ENCODE measurements around the gene CCSER1.

The CCSER1 gene

DNA sequence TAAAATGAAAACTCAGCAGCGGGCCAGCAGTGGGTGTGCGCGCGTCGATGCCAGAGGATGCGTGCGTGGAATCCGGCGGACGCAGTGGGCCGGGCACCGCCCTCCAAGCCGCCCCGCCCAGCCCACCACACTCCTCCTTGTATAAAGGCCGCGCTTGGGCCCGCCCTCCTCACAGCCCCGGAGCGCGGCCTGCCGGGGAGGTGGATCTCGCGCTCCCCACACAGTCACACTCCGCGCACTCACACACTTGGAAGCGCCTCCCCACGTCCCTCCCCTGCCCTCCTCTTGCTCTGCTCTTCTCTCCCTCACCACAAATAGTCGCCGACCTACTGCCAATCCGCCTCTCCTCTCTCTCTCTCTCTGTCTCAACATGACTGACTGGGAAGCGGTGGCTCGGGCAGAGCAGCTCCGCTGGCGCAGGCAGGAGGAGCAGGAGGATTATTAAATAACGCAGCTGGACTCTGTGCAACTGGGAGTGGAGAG, at the start of gene CCSER1:
Gene CCSER1 (plus strand): TSS at position 172 of the 483 bp plus-strand sequence.
- peak; percentile 53 for DNase-seq

DNA sequence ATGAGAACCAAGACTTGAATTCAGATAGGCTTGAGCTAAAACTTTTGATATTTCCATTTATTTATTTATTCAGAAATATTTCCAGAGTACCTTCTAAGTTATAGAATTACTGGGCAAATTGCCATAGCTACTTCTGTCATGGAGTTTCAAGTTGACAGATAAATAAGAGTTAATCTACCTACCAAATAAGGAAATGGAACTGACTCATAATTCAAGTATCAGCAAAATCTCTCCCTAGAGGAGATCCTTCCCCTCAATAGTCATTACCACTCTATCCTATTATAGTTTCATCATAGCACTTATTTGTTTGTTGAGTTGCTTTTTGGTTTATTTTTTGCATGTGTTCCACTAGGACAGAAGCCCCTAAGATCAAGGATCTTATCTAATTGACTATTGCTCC, 48.8 kb upstream of the CCSER1 start:
- no peak for DNase-seq

DNA sequence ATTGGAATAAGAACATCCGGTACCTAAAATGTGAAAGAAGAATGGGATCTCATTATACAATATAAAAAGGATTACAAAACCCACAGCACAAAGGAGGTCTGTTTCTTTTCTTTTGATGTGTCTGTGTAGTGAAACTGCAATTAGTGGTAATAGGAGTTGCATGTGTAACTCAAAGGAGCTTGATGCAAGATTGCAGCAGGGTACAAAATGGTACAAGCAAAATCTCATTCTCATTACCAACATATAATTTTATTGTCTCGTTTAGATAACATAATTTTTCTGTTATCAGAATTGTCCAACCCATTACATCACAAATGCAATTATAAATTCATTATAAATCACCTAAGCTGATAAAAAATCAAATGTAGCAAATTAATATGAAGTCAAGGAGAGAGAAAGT, 47.1 kb upstream of the CCSER1 start:
- DNase-seq, result no peak

DNA sequence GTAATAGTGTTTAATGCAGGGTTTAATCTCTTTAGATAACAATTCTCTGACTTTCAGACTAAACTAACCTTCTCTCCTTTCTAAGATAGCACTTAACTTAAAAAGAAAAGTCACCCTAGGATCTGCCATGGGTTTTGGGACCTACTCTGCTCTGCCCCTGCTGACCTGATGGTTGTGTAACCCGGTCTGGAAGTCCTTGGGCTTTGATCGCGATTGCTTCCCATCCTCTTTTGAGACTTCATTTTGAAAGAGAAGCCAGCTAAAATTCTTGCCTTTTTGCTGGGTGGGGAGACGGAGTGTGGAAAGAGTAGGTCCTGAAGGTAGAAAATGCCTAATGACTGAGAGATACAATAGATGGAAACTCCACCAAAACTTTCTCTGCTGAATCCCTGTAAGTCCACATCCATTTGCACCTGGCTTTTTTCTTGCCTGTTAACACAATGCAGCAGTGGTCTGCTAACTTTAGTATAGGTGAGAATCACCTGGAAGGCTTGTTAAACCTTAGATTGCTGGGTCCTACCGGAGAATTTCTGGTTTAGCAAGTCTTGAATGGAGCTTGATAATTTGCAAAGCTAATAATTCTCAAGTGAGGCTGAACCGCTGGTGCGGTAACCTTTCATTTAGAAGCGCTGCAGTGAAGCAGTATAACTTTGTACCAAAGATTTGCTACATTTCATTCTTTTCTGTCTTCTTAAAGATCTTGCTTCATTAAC, 45.6 kb upstream of the CCSER1 start:
- DNase-seq, result no peak

DNA sequence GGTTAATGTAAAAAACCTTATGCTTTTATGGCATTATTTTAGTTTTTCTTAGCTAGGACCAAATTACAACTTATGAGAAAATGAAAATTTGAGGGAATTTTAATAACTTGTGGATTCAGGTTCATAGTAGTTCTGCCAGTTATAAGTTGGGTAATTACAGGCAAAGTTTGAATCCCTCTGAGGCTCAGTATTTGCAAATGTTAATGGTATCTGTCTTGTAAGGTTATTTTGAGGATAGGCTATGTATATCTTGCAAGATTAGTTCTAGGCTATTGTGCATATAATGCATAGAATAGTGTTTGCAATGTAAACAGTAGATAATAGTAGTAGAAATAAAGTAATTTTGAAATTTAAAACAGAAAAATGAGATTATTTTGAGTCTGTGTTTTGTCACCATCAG, 44.7 kb upstream of the CCSER1 start:
- DNase-seq, result no peak

DNA sequence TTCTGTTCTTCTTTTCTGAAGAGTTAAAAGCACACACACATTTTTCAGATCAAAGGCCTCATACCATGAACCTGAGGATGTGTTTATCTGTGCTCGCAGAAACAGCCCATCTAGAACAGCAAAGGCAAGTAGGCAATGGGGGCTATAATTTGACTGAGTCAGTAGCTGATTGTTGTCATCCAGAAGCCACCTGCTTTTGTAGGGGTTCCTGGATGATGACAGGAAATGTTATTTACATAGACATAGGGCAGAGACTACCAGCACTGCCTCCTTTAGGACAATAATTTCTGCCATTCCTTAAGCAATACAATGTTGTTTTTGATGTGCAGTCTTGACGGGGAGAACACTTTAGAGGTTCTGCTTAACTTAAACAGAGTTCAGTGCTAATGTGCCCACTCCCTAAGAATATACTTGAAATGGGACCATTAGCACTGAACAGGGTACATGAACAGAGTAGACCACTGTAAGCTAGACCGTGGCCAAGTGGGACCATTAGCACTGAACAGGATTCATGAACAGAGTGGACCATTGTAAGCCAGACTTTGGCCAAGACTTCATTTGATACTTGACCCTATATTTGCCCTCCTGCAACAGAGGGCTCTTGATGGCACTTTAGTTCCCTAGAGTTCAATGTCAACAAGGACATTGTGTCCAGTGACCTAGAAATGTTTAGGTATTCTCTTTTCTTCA, 42.8 kb upstream of the CCSER1 start:
- DNase-seq, result no peak

DNA sequence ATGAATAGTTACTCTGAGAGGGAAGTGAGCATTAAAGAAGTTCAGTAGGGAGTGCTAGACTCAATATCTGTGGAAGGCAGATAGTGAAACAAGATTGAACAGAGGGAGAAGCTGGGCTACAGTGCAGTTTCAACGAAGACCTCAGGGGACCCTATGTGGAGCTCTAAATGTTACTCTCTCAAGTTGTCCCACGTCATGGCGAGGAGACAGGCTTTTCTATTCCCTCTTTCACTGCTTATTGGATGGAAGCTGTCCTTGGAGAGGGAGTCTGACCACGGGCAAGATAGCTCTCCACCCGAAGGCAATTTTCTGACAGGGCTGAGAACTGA, 42.3 kb upstream of the CCSER1 start:
- DNase-seq, result no peak

DNA sequence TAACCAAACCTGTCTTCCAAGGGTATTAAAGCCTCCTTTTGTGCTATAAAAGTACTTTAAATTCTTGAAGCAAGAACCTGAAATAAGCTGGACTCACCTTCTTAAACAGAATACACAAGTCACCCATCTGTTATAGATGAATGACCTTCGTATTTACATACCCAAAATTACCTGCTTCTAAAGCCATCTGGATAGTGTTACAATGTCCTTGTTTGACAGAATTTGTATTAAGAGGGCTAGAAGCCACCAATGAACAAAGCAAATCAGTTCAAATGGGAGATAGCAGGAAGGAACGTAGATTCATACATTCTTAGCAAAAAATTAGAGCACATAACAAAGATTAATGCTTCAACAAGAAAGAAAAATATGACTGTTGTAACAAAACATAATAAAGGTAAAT, 33.7 kb upstream of the CCSER1 start:
- no peak for DNase-seq

DNA sequence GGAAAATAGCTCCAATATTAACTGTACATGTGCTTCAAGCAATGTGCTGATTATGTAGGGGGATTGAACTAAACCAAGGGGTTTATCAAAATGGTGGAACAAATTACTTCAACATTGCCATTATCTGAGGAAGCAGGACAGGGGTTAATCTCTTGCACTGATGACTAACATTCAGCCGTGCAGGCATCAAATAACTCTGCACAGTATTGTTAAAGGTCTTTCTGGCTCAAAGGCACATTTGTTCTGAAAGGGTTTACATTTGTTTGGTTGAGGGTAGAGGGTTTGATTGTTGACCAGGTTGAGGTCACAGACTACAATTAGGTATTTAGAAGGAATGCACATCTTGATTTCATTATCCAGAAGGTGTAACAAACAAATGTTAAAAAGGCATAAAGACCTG, 32.2 kb upstream of the CCSER1 start:
- no peak for DNase-seq

DNA sequence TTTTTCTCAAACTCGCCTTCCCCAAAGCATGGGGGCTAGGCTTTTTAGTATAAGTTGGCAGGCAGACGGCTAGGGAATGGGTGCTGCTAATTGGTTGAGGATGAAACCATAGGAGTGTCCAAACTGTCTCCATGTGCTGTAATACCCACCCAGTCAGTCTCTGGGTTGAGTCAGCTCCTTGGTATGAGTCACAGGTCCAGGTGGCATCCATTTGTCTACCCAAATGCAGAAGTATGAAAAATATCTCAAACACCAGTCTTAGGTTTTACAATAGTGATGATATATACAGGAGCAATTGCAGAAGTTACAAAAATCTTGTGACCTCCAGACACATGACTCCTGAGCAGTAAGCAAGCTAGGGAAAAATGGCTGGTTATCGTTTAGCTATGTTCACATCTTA, 27.4 kb upstream of the CCSER1 start:
- DNase-seq, result no peak

DNA sequence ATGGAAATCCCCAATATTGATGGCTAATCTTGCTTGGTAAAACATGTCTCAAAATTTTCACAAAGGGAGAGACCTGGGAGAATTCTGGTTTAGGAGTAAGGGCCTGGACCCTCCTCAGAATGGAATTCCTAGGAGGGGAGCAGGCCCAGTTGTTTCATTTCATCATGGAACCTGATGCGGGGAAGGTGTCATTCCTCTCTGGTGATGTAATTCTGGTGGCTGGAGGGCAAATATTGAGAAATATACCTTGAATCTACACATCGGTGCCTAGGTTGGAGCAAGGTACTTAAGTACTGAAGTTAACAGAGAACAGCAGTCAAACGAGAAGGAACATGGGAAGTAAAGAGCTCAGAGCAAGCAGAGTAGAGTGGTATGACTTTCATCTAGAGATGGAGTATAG, 23.2 kb upstream of the CCSER1 start:
- no peak for DNase-seq

DNA sequence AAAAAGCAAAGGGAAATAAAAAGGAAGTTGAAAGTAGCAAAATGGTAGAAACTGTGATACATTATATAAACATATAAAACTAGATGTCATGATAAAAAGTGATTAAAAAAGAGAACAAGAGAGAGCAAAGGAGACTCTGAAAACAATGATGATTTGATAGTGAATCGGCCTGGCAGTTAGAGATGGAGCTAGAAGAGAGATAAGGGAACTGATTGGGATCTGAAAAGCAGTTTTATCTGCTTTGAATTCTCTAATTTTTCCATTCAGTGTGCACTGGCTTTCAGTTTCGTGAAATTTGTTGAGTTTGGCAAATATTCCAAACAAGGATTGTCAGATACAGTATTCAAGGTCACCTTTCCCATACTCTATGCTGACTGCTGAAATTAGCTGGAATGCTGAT, 21.9 kb upstream of the CCSER1 start:
- DNase-seq, result no peak

DNA sequence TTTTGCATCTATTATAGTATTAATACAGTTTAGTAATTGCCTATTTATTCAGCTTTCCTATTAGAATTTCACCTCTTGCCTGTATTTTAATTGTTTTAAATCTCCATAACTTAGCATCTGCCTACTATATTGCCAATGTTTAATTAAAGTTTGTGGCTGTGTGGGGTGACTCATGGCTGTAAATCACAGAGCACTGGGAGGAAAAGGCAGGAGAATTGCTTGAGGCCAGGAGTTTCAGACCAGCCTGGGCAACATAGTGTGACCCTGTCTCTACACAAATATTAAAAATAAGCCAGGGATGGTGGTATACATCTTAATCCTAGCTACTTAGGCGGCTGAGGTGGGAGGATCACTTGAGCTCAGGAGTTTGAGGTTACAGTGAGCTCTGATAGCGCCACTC, 14.5 kb upstream of the CCSER1 start:
- DNase-seq, result no peak

DNA sequence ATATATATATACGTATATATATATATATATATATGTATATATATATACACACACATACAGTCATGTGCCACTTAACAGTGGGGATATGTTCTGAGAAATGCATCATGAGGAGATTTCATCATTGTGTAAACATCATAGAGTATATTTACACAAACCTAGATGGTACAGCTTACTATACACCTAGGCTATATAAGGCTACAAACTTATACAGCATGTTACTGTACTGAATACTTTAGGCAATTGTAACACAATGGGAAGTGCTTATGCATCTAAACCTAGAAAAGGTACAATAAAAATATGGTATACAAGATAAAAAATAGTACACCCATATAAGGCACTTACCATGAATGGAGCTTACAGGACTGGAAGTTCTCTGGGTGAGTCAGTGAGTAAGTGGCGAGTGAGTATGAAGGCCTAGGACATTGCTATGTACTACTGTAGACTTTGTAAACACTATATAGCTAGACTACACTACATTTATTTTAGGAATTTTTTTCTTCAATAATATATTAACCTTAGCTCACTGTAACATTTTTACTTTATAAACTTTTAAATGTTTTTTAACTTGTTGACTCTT, 13.2 kb upstream of the CCSER1 start:
- DNase-seq, result no peak

DNA sequence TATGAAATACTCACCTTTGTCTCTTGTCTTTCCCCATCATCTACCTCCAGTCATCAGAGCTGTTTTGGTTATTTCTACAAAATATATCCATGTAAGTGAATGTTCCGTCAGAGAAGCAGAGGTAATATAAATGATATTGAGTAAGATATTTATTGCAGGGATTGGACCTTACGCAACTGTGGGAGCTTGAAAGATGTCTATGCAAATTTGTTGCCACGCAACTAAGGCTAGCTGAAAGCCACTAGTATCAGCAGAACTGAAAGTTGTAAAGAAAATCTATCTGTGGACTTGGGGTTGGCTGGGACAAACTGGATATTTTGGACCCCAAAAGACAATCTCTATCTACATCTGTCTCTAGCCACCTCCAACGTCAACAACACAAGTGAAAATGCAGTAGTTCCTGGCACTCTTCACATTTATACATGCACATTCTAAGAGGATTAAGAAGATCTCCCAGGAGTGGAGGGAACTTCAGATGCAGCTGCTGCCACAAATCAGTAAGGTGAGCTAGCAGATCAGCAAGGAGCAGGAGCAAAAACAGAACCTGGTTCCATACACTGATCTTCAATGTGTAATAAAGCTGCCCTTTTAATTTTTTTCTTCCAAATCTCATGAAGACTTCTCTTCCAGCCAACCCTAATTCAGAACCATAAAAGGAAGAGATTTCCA, 8.5 kb upstream of the CCSER1 start:
- DNase-seq, result no peak

DNA sequence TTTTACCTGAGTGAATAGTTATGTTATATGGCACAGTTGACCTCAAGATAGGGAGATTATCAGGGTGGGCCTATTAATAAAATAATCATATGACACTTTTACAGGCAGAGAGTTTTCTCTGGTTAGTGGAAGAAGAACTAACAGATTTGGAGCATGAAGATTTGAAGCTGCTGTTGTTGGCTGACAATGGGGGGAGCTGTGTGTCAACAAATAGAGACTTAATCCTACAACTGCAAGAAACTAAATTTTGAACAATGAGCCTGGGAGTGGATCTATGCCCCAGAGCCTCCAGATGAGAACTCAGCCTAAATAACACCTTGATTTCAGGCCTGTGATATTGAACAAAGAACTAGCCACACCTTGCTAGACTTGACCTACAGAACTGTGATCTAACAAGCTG, 7.2 kb upstream of the CCSER1 start:
- DNase-seq, result no peak

DNA sequence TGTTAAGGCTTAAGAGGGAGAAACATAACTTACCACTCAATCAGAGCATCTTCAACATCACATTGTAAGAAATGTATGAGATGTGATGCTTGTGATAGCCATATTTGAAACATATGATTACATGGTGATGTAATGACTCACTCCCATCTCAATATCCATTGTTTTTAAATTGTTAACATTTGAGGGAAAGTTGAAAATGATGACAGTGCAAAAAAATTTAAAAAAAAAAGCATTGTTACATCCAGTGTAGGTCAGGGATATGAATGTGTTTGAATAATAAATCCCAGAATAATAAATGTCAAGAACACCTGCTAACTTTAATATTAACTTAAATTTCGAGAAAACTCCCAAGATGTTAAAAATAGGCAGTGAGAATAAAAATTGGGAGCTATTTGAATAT, 6.4 kb upstream of the CCSER1 start:
- DNase-seq, result no peak

DNA sequence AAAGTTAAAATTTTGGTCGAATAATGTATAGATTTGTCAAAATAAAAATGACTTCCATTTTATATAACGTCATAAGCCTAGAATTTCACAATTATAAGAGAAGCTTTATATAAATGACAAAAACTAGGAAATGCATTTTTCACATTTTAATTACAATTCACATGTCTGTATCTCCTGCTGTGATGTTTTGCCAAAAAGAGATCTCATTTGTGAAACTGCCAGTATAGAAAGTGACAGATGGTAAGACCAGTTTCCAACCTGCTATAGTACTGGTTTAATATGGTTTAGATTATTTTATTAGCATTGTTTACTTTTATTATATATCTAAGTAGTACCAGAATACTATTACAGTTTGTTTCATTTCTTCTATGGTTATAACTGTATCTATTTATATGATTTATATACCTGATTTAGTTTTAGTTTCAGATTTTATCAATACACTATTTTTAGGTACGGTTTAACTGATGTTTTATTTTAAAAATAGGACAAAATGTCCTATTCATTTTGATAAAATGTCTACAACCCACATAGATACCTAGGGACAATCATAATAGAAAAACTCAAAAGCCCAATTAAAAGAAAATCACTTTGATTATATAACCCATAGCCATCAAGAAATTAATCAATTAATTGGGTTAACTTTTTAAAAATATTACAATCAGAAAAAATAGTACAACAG, 5.4 kb upstream of the CCSER1 start:
- no peak for DNase-seq

DNA sequence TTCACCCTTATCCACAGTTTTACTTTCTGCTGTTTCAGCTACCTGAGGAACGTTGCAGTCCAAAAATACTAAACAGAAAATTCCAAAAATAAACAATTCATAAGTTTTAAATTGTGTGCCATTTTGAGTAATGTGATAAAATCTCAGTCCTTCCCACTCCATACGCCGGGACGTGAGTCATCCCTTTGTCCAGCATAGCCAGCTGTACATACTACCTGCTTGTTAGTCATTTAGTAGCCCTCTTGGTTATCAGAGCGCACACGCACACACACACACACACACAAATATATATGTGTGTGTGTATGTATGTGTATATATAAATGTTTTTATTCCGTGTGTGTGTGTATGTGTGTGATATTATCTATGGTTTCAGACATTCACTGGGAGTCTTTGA, 4.8 kb upstream of the CCSER1 start:
- no peak for DNase-seq

DNA sequence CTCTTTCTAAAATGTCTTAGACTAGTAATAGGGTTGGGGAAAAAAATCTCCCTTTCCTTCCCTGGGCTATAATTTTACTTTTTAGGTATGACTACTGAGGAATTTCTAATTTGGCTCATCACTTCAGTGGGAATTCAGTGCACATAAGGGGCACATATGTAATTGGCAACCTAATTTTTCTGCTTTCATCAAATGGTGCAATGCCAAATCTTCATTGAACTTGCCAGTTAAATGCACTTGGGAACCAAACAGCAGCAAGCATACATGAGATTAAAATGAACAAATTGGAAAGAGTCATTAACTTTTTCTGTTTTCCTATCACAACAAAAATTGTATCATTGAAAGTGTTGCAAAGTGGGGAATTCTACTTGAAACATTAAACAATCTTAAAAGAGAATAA, 2.9 kb upstream of the CCSER1 start:
- no peak for DNase-seq

DNA sequence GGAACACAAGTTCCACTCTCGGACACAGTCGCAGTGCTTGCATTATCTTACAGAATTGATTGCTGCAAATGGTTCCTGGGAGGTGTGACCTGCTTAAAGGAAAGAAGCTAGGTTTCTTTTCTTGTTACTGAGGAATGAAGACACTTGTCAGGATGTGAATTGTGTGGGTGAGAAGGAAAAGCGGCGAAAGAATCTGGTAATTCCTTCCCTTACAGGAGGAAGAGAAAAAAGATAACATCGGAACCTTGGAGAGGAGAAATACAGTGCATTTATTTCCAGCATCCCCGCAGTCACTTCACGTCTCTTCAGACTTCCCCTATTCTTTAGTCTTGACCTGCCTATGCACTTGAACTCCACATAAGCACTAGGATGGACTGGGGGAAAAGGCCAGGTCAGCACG, 389 bp upstream of the CCSER1 start:
- DNase-seq, result no peak

DNA sequence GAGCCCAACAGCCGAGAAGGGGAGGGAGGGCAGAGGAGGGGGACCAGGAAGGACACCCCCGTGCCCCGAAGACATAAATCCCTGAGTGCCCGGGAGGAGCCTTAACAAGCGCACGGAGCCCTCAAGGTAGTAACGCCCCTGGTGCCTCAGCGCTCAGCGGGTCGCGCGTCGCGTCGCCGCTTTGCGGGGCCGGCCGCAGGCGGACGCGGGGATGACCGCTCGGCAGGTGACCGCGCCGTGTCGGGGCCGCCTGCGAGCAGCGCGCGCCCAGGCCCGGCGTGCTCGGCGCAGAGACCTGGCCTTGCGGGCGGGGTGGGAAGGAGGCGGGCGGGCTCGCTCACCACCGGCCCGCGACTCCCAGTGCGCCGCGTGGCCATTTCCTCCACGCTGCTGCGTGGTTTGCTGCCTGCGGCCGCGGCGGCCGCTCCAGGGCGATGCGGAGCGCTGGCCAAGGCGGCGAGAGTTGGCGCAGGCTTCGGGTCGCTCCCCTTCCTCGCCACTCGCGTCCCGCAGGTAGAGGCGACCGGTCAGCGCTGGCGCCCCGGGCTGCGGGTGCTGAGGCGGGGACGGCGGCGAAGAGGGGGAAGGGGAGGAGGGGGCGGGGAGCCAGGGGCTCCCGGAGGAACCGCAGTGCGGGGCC, 632 bp downstream of the CCSER1 start:
- DNase-seq, result peak; percentile 5

DNA sequence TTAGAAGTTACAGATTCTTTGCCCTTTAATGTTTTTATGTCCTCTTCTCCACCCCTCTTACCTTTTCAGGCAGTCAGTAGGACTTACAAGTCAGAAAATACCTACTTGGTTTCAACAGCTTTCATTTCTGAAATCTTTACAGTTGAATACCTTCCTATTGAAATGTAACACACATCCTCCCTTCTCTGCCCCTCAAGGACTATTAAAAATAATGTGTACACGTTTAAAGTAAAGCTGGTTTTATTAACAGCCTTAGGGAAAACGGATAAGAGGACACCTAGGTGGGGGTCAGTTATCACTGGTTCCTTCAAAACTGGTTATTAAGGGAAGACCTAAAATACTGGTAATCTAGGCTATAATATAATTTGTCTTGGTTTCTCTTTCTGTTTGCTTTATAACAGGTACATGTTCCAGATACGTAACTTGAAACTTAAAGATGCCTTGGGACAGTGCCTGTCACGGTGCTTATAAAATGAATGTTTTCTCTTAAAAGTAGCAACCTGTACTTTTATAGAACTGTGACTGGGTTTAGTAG, 1.8 kb downstream of the CCSER1 start:
- DNase-seq, result no peak
